Vagina (tissue), 2 donors: ENCODE results near the gene CMIP.
"Not testable (repeated sequence)": the region's sequence is repeated elsewhere in the genome, so short reads cannot be mapped to it uniquely, and the experiment has no call there.

Experiments used
- POLR2A ChIP-seq, 2 donors: fragments of 450-650 bp; IDR thresholded peaks; one replicate each; pipeline ENCODE4 v1.6.1; 2017; ENCODE audit warnings: antibody characterized with exemption in 2 of 2, mild to moderate bottlenecking in 2 of 2, moderate library complexity in 2 of 2
- TF ChIP-seq, protein P1 (sequence below), 3 experiments: fragments of 450-650 bp in 2 of 3; fragments of 200-600 bp in 1 of 3; sonication (generic) in 1 of 3; IDR thresholded peaks; one replicate each; pipeline ENCODE4 v1.5.1; 2017 to 2019; ENCODE audit warnings: antibody characterized with exemption in 3 of 3, mild to moderate bottlenecking in 2 of 3, moderate library complexity in 2 of 3

DNA sequence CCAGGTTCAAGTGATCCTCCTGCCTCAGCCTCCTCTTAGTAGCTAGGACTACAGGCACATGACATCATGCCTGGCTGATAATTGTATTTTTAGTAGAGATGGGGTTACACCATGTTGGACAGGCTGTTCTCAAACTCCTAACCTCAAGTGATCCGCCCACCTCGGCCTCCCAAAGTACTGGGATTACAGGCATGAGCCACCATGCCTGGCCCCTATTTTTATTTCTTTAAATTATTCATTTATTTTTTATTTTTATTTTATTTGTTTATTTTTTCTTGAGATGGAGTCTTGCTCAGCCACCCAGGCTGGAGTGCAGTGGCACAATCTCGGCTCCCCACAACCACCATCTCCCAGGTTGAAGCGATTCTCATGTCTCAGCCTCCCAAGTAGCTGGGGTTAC is 80.3 kb downstream of the CMIP start:
- TF ChIP-seq, protein P1, sequence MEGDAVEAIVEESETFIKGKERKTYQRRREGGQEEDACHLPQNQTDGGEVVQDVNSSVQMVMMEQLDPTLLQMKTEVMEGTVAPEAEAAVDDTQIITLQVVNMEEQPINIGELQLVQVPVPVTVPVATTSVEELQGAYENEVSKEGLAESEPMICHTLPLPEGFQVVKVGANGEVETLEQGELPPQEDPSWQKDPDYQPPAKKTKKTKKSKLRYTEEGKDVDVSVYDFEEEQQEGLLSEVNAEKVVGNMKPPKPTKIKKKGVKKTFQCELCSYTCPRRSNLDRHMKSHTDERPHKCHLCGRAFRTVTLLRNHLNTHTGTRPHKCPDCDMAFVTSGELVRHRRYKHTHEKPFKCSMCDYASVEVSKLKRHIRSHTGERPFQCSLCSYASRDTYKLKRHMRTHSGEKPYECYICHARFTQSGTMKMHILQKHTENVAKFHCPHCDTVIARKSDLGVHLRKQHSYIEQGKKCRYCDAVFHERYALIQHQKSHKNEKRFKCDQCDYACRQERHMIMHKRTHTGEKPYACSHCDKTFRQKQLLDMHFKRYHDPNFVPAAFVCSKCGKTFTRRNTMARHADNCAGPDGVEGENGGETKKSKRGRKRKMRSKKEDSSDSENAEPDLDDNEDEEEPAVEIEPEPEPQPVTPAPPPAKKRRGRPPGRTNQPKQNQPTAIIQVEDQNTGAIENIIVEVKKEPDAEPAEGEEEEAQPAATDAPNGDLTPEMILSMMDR (IDR thresholded peaks at IDR 0.05) = not testable (repeated sequence)
- TF ChIP-seq POLR2A (IDR thresholded peaks at IDR 0.05) = not testable (repeated sequence)
